ENCODE measurements around the gene TRABD2B. TPM values are rescaled to one million over a fixed set of nuclear protein-coding genes. Genes with fewer than 3 reads are reported as not detected.

Gene TRABD2B
- total RNA-seq, 1 experiment from 2014 or later = 0.05 TPM

DNA sequence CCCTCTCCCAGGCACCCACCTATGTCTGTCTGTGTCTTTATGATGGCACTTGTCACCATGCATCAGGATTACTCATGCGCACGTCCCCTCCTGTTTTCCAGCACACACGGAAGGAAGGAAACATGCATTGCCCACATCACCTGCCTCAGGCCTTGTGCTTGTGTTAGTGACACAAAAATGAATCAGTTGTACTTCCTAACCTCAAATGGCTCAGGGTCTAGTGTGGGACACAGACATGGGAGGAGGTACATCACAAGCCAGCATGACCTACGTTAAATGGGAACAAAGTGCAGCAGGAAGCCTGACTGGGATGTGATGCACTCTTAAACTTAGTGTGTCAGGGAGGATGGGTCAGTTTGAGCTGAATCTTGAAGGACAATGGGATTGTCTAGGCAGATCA is 126.7 kb downstream of the TRABD2B start:
- DNase-seq (ENCODE audit: low read depth, low spot score) (no peak), ATAC-seq (no peak)
- H3K36me3 ChIP-seq (ENCODE audit: control insufficient read depth in 1 of 2, insufficient read depth in 2 of 2, low read length in 2 of 2) = no peaks in the 10 kb centered on the region
- TF ChIP-seq POLR2A (IDR thresholded peaks at IDR 0.05; ENCODE audit: borderline replicate concordance, extremely low read depth, insufficient read depth, insufficient read length) (no peak), JUND (IDR thresholded peaks at IDR 0.05) (no peak), ZNF274 (IDR thresholded peaks at IDR 0.05; ENCODE audit: low read depth, low read length) (no peak), EGR1 (IDR thresholded peaks at IDR 0.05; ENCODE audit: low read depth) (no peak), EZH2 (IDR thresholded peaks at IDR 0.05) (no peak), CTCF (IDR thresholded peaks at IDR 0.05 in 2 of 3, conservative IDR thresholded peaks at IDR 0.05 in 1 of 3; ENCODE audit: borderline replicate concordance in 1 of 3, insufficient read depth in 1 of 3, low read depth in 2 of 3, low read length in 2 of 3) (no peak), REST (IDR thresholded peaks at IDR 0.05; ENCODE audit: low read depth) (no peak), FOSL1 (IDR thresholded peaks at IDR 0.05; ENCODE audit: low read depth) (no peak), POLR2AphosphoS5 (IDR thresholded peaks at IDR 0.05; ENCODE audit: low read depth, low read length) (no peak), SIN3A (IDR thresholded peaks at IDR 0.05; ENCODE audit: low read depth) (no peak), CEBPB (IDR thresholded peaks at IDR 0.05; ENCODE audit: low read depth) (no peak), RAD21 (IDR thresholded peaks at IDR 0.05; ENCODE audit: low read depth) (no peak), CBX3 (IDR thresholded peaks at IDR 0.05; ENCODE audit: low read depth) (no peak), SP1 (IDR thresholded peaks at IDR 0.05; ENCODE audit: low read depth) (no peak), EZH2phosphoT487 (IDR thresholded peaks at IDR 0.05; ENCODE audit: borderline replicate concordance) (no peak), ZFX (IDR thresholded peaks at IDR 0.05) (no peak), TCF7L2 (IDR thresholded peaks at IDR 0.05; ENCODE audit: borderline replicate concordance, extremely low read depth, insufficient read depth, insufficient read length) (no peak), YY1 (IDR thresholded peaks at IDR 0.05; ENCODE audit: extremely low read depth, insufficient replicate concordance, low read depth, low read length) (no peak)
- TF ChIP-seq, protein P1, sequence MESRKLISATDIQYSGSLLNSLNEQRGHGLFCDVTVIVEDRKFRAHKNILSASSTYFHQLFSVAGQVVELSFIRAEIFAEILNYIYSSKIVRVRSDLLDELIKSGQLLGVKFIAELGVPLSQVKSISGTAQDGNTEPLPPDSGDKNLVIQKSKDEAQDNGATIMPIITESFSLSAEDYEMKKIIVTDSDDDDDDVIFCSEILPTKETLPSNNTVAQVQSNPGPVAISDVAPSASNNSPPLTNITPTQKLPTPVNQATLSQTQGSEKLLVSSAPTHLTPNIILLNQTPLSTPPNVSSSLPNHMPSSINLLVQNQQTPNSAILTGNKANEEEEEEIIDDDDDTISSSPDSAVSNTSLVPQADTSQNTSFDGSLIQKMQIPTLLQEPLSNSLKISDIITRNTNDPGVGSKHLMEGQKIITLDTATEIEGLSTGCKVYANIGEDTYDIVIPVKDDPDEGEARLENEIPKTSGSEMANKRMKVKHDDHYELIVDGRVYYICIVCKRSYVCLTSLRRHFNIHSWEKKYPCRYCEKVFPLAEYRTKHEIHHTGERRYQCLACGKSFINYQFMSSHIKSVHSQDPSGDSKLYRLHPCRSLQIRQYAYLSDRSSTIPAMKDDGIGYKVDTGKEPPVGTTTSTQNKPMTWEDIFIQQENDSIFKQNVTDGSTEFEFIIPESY (IDR thresholded peaks at IDR 0.05; ENCODE audit: extremely low read depth, insufficient replicate concordance, low read length) = no peak
- TF ChIP-seq, protein P2, sequence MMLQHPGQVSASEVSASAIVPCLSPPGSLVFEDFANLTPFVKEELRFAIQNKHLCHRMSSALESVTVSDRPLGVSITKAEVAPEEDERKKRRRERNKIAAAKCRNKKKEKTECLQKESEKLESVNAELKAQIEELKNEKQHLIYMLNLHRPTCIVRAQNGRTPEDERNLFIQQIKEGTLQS (IDR thresholded peaks at IDR 0.05) = no peak
- no peak overlapping the region for H3K4me2 ChIP-seq (ENCODE audit: low read length)
- no peaks in the 10 kb centered on the region for H3K9me2 ChIP-seq (ENCODE audit: insufficient read depth)
- no peaks in the 10 kb centered on the region for H3K9me3 ChIP-seq (ENCODE audit: control insufficient read depth in 1 of 2, insufficient read depth in 1 of 2, low read depth in 1 of 2, low read length in 2 of 2)
- no peaks in the 10 kb centered on the region for H3K79me2 ChIP-seq (ENCODE audit: insufficient read depth, low read length)
- RAD21 ChIA-PET (ENCODE audit: low non-redundant PET in 1 of 2, low total read pairs in 2 of 2, uncharacterized antibody in 2 of 2, unreplicated experiment in 2 of 2) = no interaction called here
- BruUV-seq (replicated peaks) = no TSS peak
- H4K20me1 ChIP-seq (ENCODE audit: insufficient read depth) = no peaks in the 10 kb centered on the region
- CTCF ChIA-PET = no interaction called here
- H3K27ac ChIP-seq (ENCODE audit: low read depth, low read length) = no peak overlapping the region
- POLR2A ChIA-PET = no interaction called here
- intact Hi-C loops (cut with micrococcal nuclease) = no loop called here
- no peak overlapping the region for H3K4me3 ChIP-seq (replicated peaks in 1 of 2; ENCODE audit: low read depth in 1 of 2, low read length in 2 of 2)
- no peak overlapping the region for H2AFZ ChIP-seq (ENCODE audit: low read depth, low read length, poor library complexity, severe bottlenecking)
- peaks cover 7 to 13% of the 10 kb centered on the region in 2 experiments for H3K4me1 ChIP-seq (ENCODE audit: control insufficient read depth in 1 of 2, insufficient read depth in 2 of 2, low read length in 2 of 2)
- peaks cover 8% of the 10 kb centered on the region; the same call in 1 of the 2 replicates for H3K27me3 ChIP-seq (ENCODE audit: insufficient read depth, low read length)
- no peak overlapping the region for H3K9ac ChIP-seq (ENCODE audit: low read length)

Measured in HCT116 (cell line).